GM12878 (cell line): ENCODE measurements around the gene DNAI2. TPM values are rescaled to one million over a fixed set of nuclear protein-coding genes. Genes with fewer than 3 reads are reported as not detected.

Experiments
- ATAC-seq: fragments of 200-7000 bp; cut with Tn5 transposase; 3 replicates; pipeline ENCODE4 v1.9.1; 2020; ENCODE audit warnings: mild to moderate bottlenecking, moderate library complexity
- BruUV-seq: library from RNA; stranded (reverse); fragments of 400-500 nt; replicated peaks from 2 replicates; lab custom pipeline; 2021; lab: Mats Ljungman, UMichigan
- CTCF ChIA-PET: fragments of 300-600 bp; sonication (Branson Sonifier 250); formaldehyde crosslinking; extraction: SDS; loops from one replicate; lab custom pipeline; 2021; ENCODE audit warnings: inconsistent platforms; lab: Yijun Ruan, JAX
- POLR2A ChIA-PET: fragments of 350-600 bp; formaldehyde crosslinking; extraction: SDS; loops from one replicate; lab custom pipeline; 2021; ENCODE audit warnings: inconsistent platforms; lab: Charles Lee
- RAD21 ChIA-PET: fragments of 300-600 bp; sonication (Branson Sonifier 250); formaldehyde crosslinking; loops from one replicate; lab custom pipeline; 2023; ENCODE audit warnings: antibody characterized with exemption; ENCODE audit not compliant: unreplicated experiment; lab: Charles Lee
- SMC1A ChIA-PET: fragments of 300-600 bp; sonication (Branson Sonifier 250); formaldehyde crosslinking; loops from one replicate; lab custom pipeline; 2023; ENCODE audit not compliant: unreplicated experiment, uncharacterized antibody; lab: Charles Lee
- DNase-seq: peaks from one replicate; pipeline ENCODE4 v3.0.0-alpha.2; 2011; ENCODE audit warnings: low read depth, low spot score
- FAIRE-seq: peaks from 3 replicates; lab custom pipeline; 2011; peaks lifted over from hg19 to GRCh38; lab: Jason Lieb, UNC
- H2AFZ ChIP-seq: 2 replicates; pipeline ENCODE4 v1.6.0; 2011; ENCODE audit warnings: low read depth, low read length, control low read depth; ENCODE audit not compliant: control insufficient read depth
- H3K27ac ChIP-seq: 2 replicates; pipeline ENCODE4 v1.5.1; 2011; ENCODE audit warnings: control low read depth; ENCODE audit not compliant: control insufficient read depth, insufficient read depth
- H3K27me3 ChIP-seq, 2 experiments: replicated peaks in 1 of 2; 2 replicates each; pipeline versions ENCODE4 v1.6.0 to v1.6.1; 2011; ENCODE audit warnings: low read length in 1 of 2; ENCODE audit not compliant: control insufficient read depth in 2 of 2, insufficient read depth in 2 of 2
- H3K36me3 ChIP-seq, 2 experiments: 2 replicates each; pipeline ENCODE4 v1.5.1; 2011; ENCODE audit warnings: low read length in 1 of 2; ENCODE audit not compliant: control insufficient read depth in 2 of 2, insufficient read depth in 2 of 2
- H3K4me1 ChIP-seq: 2 replicates; pipeline ENCODE4 v1.6.1; 2011; ENCODE audit warnings: mild to moderate bottlenecking, low read length, moderate library complexity, mixed read lengths; ENCODE audit not compliant: control insufficient read depth, insufficient read depth
- H3K4me2 ChIP-seq: 2 replicates; pipeline ENCODE4 v1.6.0; 2011; ENCODE audit warnings: control low read depth; ENCODE audit not compliant: control insufficient read depth, insufficient read depth
- H3K4me3 ChIP-seq: fragments of 200-600 bp; sonication (generic); 2 replicates; pipeline ENCODE4 v1.5.1; 2016
- H3K79me2 ChIP-seq: 2 replicates; pipeline ENCODE4 v1.6.0; 2011; ENCODE audit warnings: low read length; ENCODE audit not compliant: control insufficient read depth, insufficient read depth
- H3K9ac ChIP-seq: 2 replicates; pipeline ENCODE4 v1.8.0; 2011; ENCODE audit warnings: low read length, control low read depth, mixed read lengths; ENCODE audit not compliant: control insufficient read depth, insufficient read depth
- H3K9me3 ChIP-seq: replicated peaks from 3 replicates; pipeline ENCODE4 v1.5.1; 2011; ENCODE audit warnings: mild to moderate bottlenecking, low read length; ENCODE audit not compliant: control insufficient read depth, insufficient read depth
- H4K20me1 ChIP-seq: 2 replicates; pipeline ENCODE4 v1.6.0; 2011; ENCODE audit not compliant: control insufficient read depth, insufficient read depth
- ASH2L ChIP-seq: fragments of 300-600, 200-600 bp; sonication (generic); IDR thresholded peaks from 2 replicates; pipeline ENCODE4 v1.6.1; 2017; ENCODE audit warnings: low read depth, mild to moderate bottlenecking, borderline replicate concordance
- BCL11A ChIP-seq: IDR thresholded peaks from 2 replicates; pipeline ENCODE4 v1.6.1; 2011; ENCODE audit warnings: low read depth, low read length
- CHD2 ChIP-seq: IDR thresholded peaks from 2 replicates; pipeline ENCODE4 v1.6.1; 2011; ENCODE audit warnings: low read depth, low read length, improper control_type of control experiment, borderline replicate concordance
- NFYA ChIP-seq: IDR thresholded peaks from 2 replicates; pipeline ENCODE4 v1.6.1; 2011; ENCODE audit warnings: low read depth, mild to moderate bottlenecking, low read length, improper control_type of control experiment, borderline replicate concordance
- PAX8 ChIP-seq: fragments of 450-650 bp; IDR thresholded peaks from 2 replicates; pipeline ENCODE4 v1.6.1; 2017; ENCODE audit warnings: mild to moderate bottlenecking, moderate library complexity
- SMAD1 ChIP-seq: fragments of 450-650 bp; IDR thresholded peaks from 2 replicates; pipeline ENCODE4 v1.6.1; 2018; ENCODE audit warnings: mild to moderate bottlenecking, low read depth; ENCODE audit not compliant: partially characterized antibody
- YBX1 ChIP-seq: fragments of 450-650 bp; IDR thresholded peaks from 2 replicates; pipeline ENCODE4 v1.6.1; 2016; ENCODE audit warnings: antibody characterized with exemption
- ZNF207 ChIP-seq: fragments of 450-650 bp; IDR thresholded peaks from 2 replicates; pipeline ENCODE4 v1.6.1; 2014; ENCODE audit warnings: antibody characterized with exemption, mild to moderate bottlenecking, borderline replicate concordance
- WGBS: methylation state at CpG from one replicate; pipeline ENCODE4 v1.1.6; 2016; ENCODE audit warnings: low lambda C conversion rate; ENCODE audit not compliant: insufficient replicate concordance, insufficient coverage; ENCODE audit errors: missing lambda C conversion rate; 5-methylcytosine and 5-hydroxymethylcytosine counted together
- in situ Hi-C: fragments of 300-500 bp; cut with MboI; formaldehyde crosslinking; loops from 9 replicates; pipeline ENCODE4 v1.14.3; 2018; ENCODE audit warnings: mixed read lengths
- intact Hi-C: fragments of 100-400 bp; cut with micrococcal nuclease; formaldehyde crosslinking; loops from one replicate; pipeline ENCODE4 v1.14.2; 2022; ENCODE audit not compliant: unreplicated experiment
- polyA plus RNA-seq, 11 experiments: library from polyadenylated mRNA; depleted of rRNA in 4 of 11; unstranded in 6 of 11; stranded (reverse) in 5 of 11; fragments of >200 nt; fragmentation: Nextera tagmentation in 4 of 11; fragmentation: Illumina TruSeq in 1 of 11; extraction: Ambion mirVana in 4 of 11; extraction: Trizol in 1 of 11; gene quantifications; 1 replicate in 1 of 11; 2 replicates in 10 of 11; pipeline versions ENCODE4 v1.2.1 to v1.2.3, GENCODE V29; 2011 to 2016; ENCODE audit warnings: inconsistent platforms in 2 of 11, missing spikeins in 2 of 11, low read depth in 1 of 11
- total RNA-seq, 4 experiments: library from RNA; depleted of rRNA in 3 of 4; stranded (reverse); fragments of >200 nt in 3 of 4; fragmentation: Illumina TruSeq in 1 of 4; extraction: Trizol in 1 of 4; gene quantifications; 2 replicates each; pipeline versions ENCODE4 v1.2.1 to v1.2.3, GENCODE V29; 2013 to 2021
- TF ChIP-seq, protein P1 (sequence below): IDR thresholded peaks from 2 replicates; pipeline ENCODE4 v1.6.1; 2011; ENCODE audit warnings: low read depth, mild to moderate bottlenecking, low read length, moderate library complexity, borderline replicate concordance; ENCODE audit errors: extremely low read depth
- TF ChIP-seq, protein P2 (sequence below): IDR thresholded peaks from 2 replicates; pipeline ENCODE4 v1.6.1; 2011; ENCODE audit warnings: mild to moderate bottlenecking, low read depth, low read length, moderate library complexity; ENCODE audit not compliant: insufficient replicate concordance

DNAI2 gene
- total and polyA plus RNA-seq, 10 of the 15 experiments (the other 5 are each of a cell fraction or from before 2014, with no cell fraction given), result 0.04 to 1.8 (median 0.13) TPM

DNA sequence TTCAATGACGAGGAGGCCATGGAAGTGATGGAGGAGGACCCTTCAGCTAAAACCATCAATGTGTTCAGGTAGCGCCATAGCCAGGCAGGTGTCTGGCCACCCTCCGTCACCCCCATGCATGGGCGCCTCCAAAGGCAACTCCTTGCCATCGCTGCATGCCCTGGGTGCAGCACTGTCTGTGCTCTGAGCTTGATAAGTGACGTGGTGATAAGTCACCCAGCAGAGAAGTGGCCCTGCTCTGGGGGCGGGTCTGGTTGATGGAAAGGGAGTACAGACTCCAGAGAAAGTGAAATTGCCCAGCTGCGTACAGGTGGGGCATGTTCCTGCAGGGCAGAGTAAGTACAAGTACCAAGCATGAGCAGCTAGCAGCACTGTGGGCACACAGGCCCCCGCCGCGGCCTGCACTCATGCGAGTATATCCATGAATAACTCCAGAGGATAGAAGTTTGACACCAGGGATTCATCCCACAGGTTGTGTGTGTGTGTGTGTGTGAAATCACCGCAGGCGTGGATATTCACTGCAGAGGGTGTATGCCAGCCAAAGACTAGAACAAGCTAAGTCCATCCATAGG lies 13.1 kb downstream of the DNAI2 start:
- intact Hi-C loops (no loop called here), in situ Hi-C loops (loop anchor here (25.0 kb wide), 1 partner anchor 1875 kb away; no protein-coding TSS in a partner anchor)
- no TSS peak for BruUV-seq
- Histone ChIP-seq H3K9ac (no peak overlapping the region), H2AFZ (no peak overlapping the region), H3K36me3 (no peaks in the 10 kb centered on the region), H4K20me1 (no peaks in the 10 kb centered on the region), H3K4me1 (peaks cover 32% of the 10 kb centered on the region), H3K4me2 (no peak overlapping the region), H3K4me3 (no peak overlapping the region), H3K9me3 (no peaks in the 10 kb centered on the region), H3K27me3 (no peaks in the 10 kb centered on the region), H3K27ac (no peak overlapping the region), H3K79me2 (no peaks in the 10 kb centered on the region)
- TF ChIP-seq ASH2L (no peak), ZNF207 (no peak), CHD2 (no peak), PAX8 (no peak), SMAD1 (no peak), BCL11A (no peak), NFYA (no peak), YBX1 (no peak)
- TF ChIP-seq, protein P1, sequence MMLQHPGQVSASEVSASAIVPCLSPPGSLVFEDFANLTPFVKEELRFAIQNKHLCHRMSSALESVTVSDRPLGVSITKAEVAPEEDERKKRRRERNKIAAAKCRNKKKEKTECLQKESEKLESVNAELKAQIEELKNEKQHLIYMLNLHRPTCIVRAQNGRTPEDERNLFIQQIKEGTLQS, result no peak
- TF ChIP-seq, protein P2, sequence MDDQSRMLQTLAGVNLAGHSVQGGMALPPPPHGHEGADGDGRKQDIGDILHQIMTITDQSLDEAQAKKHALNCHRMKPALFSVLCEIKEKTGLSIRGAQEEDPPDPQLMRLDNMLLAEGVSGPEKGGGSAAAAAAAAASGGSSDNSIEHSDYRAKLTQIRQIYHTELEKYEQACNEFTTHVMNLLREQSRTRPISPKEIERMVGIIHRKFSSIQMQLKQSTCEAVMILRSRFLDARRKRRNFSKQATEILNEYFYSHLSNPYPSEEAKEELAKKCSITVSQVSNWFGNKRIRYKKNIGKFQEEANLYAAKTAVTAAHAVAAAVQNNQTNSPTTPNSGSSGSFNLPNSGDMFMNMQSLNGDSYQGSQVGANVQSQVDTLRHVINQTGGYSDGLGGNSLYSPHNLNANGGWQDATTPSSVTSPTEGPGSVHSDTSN, result no peak
- ChIA-PET SMC1A (interaction anchor here (0.6 to 10.6 kb wide), 3 partner anchors 10 to 451 kb away, joined by 3 to 101 read pairs (median 3); no protein-coding TSS in a partner anchor), POLR2A (interaction anchor here (0.9 to 1.0 kb wide), 2 partner anchors 8 to 74 kb away, joined by 4 read pairs; no protein-coding TSS in a partner anchor), CTCF (interaction anchor here (0.6 to 6.2 kb wide), 3 partner anchors 10 to 76 kb away, joined by 3 to 160 read pairs (median 3); no protein-coding TSS in a partner anchor), RAD21 (interaction anchor here (1.7 to 8.8 kb wide), 2 partner anchors 11 to 81 kb away, joined by 3 to 102 read pairs; partner anchors contain the start of gene GPR142)
- WGBS, result 65% methylated on average over 14 of the region's 14 CpGs
- ATAC-seq, result no peak
- DNase-seq, result no peak
- FAIRE-seq, result no peak
